ENCODE results near the gene GRIK3.

DNA sequence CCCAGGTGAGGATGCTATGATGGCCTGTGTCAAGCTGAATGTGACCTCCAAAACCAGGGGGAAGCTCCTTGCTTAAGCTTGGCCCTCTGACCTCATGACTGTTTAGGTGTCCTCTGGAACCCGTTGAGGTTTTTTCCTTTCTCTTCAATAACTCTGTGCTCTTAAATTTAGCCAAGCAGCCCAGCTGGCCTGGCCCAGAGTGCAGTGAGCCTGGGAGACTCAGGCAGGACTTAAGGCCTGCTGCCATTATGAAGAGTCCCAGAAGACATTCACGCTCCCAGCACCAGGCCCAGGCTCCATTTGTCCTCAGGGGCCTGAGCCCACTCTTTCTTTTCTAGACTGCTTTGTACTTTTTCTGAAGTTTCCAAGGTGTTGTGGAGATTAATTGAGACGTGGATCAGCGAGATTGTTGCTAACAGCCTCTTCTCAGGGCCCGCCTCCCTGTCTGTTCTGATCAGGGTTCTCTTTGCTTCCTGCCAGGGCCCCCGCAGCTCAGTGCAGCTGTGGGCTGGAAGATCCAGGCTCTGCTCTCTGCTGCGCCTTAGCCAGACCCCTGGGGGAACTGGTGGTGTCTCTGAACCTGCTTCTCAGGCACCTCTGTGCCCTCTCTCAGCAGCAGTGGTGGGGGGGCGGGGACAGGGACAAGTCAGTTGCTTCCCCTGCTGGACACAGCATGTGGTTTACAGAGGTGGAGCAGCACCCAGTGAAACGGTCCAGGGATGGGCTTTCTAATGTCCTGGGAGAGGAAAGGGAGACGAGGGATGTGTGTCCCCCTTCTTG, 124.2 kb downstream of the GRIK3 start:
- TF ChIP-seq, protein P1, sequence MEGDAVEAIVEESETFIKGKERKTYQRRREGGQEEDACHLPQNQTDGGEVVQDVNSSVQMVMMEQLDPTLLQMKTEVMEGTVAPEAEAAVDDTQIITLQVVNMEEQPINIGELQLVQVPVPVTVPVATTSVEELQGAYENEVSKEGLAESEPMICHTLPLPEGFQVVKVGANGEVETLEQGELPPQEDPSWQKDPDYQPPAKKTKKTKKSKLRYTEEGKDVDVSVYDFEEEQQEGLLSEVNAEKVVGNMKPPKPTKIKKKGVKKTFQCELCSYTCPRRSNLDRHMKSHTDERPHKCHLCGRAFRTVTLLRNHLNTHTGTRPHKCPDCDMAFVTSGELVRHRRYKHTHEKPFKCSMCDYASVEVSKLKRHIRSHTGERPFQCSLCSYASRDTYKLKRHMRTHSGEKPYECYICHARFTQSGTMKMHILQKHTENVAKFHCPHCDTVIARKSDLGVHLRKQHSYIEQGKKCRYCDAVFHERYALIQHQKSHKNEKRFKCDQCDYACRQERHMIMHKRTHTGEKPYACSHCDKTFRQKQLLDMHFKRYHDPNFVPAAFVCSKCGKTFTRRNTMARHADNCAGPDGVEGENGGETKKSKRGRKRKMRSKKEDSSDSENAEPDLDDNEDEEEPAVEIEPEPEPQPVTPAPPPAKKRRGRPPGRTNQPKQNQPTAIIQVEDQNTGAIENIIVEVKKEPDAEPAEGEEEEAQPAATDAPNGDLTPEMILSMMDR (IDR thresholded peaks at IDR 0.05) = no peak
- TF ChIP-seq POLR2A (IDR thresholded peaks at IDR 0.05) (no peak), EP300 (IDR thresholded peaks at IDR 0.05) (no peak)

Measured in stomach (tissue), 4 donors.